Measurements from ENCODE around the gene CRIP1. TPM values are rescaled to one million over a fixed set of nuclear protein-coding genes. Genes with fewer than 3 reads are reported as not detected.

CRIP1 gene
- total and polyA plus RNA-seq, 2 donors (not counting 3 experiments of a cell fraction or from before 2014, with no cell fraction given), result 3.1 to 8.1 TPM

DNA sequence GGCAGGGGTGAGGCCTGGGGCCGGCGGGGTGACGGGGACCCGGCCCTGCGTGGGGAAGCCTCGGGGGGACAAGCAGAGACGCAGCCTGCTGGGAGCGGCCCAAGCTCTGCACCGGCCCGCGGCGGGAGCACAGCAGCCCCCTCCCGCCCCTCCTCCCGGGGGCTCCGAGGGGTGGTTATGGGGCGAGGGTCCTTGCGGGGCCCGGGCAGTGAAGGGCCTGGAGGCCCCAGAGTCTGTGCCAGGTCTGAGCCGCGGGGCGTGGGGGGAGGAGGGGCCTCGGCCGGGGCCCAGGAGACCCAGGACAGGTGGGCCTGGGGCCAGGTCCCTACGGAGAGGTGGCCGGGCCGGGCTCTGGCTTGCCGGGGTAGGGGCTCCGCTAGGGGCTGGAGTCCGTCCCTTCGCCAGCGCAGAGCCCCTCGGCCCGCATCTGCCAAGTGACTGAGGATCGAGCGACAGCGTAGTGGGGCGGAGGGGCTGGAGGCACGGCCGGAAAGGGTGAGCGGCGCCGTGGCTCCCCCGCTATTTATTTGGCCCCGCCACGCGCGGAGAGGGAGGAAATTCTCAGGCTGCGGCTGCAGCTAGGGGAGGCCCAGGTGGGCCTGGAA is 40.2 kb downstream of the CRIP1 start:
- Histone ChIP-seq H3K36me3 (ENCODE audit: control insufficient read depth in 2 of 2, extremely low read depth in 1 of 2, insufficient read depth in 2 of 2, low read length in 2 of 2) (no peaks in the 10 kb centered on the region), H3K9me1 (replicated peaks; ENCODE audit: control insufficient read depth, extremely low read depth, insufficient read depth, low read length) (no peaks in the 10 kb centered on the region), H2AFZ (ENCODE audit: low read depth, low read length) (peak overlapping the region; percentile 63), H3K27ac (ENCODE audit: insufficient read depth, low read depth, low read length) (no peak overlapping the region), H4K20me1 (replicated peaks; ENCODE audit: control insufficient read depth, extremely low read depth, insufficient read depth, low read length) (no peaks in the 10 kb centered on the region), H3K4me2 (ENCODE audit: insufficient read depth, low read length) (peak overlapping the region; percentile 61), H3K9ac (replicated peaks; ENCODE audit: extremely low read depth, insufficient read depth, low read length) (no peak overlapping the region), H3K4me3 (replicated peaks in 1 of 3; ENCODE audit: insufficient read depth in 1 of 3, low read depth in 1 of 3, low read length in 3 of 3) (peak overlapping the region; percentile 45 to 63 (median 55)), H3K79me2 (ENCODE audit: control insufficient read depth, insufficient read depth, low read length) (no peaks in the 10 kb centered on the region), H3K4me1 (ENCODE audit: control insufficient read depth, extremely low read depth, insufficient read depth, low read length) (peaks cover 17% of the 10 kb centered on the region), H3K27me3 (ENCODE audit: control insufficient read depth in 2 of 2, insufficient read depth in 2 of 2, low read length in 2 of 2) (peaks cover 6 to 7% of the 10 kb centered on the region in 2 experiments), H3K9me3 (replicated peaks; ENCODE audit: control insufficient read depth, insufficient read depth, low read length) (no peaks in the 10 kb centered on the region)
- no peak for FAIRE-seq
- ChIA-PET POLR2A (no interaction called here), CTCF (interaction anchor here (0.6 to 2.7 kb wide), 2 partner anchors 46 to 156 kb away, joined by 3 to 35 read pairs; no protein-coding TSS in a partner anchor)
- intact Hi-C loops (cut with micrococcal nuclease), result no loop called here
- DNase-seq (ENCODE audit: low read depth, low spot score), result no peak
- TF ChIP-seq JUN (IDR thresholded peaks at IDR 0.05; ENCODE audit: borderline replicate concordance, insufficient read depth, insufficient read length, low read depth), result no peak
- TF ChIP-seq MYC (IDR thresholded peaks at IDR 0.05; ENCODE audit: low read depth, low read length), result no peak
- TF ChIP-seq POLR2A (IDR thresholded peaks at IDR 0.05; ENCODE audit: low read depth, low read length), result no peak
- no peak for TF ChIP-seq EZH2 (IDR thresholded peaks at IDR 0.05; ENCODE audit: borderline replicate concordance, low read depth, low read length, severe bottlenecking)
- TF ChIP-seq POLR2AphosphoS5 (IDR thresholded peaks at IDR 0.05; ENCODE audit: insufficient read depth, low read depth, low read length), result no peak
- no peak for TF ChIP-seq GATA2 (IDR thresholded peaks at IDR 0.05; ENCODE audit: insufficient read depth, insufficient read length, low read depth, low read length)
- TF ChIP-seq, protein P1, sequence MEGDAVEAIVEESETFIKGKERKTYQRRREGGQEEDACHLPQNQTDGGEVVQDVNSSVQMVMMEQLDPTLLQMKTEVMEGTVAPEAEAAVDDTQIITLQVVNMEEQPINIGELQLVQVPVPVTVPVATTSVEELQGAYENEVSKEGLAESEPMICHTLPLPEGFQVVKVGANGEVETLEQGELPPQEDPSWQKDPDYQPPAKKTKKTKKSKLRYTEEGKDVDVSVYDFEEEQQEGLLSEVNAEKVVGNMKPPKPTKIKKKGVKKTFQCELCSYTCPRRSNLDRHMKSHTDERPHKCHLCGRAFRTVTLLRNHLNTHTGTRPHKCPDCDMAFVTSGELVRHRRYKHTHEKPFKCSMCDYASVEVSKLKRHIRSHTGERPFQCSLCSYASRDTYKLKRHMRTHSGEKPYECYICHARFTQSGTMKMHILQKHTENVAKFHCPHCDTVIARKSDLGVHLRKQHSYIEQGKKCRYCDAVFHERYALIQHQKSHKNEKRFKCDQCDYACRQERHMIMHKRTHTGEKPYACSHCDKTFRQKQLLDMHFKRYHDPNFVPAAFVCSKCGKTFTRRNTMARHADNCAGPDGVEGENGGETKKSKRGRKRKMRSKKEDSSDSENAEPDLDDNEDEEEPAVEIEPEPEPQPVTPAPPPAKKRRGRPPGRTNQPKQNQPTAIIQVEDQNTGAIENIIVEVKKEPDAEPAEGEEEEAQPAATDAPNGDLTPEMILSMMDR (IDR thresholded peaks at IDR 0.05; ENCODE audit: extremely low read depth in 1 of 2, insufficient read depth in 1 of 2, low read depth in 1 of 2, low read length in 2 of 2), result no peak
- TF ChIP-seq, protein P2, sequence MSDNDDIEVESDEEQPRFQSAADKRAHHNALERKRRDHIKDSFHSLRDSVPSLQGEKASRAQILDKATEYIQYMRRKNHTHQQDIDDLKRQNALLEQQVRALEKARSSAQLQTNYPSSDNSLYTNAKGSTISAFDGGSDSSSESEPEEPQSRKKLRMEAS (IDR thresholded peaks at IDR 0.05; ENCODE audit: insufficient read depth, insufficient read length), result no peak
- no peak for TF ChIP-seq FOS (IDR thresholded peaks at IDR 0.05; ENCODE audit: borderline replicate concordance, insufficient read depth, low read length)
- no TSS peak for BruUV-seq (replicated peaks)
- dilution Hi-C loops (cut with MboI; ENCODE audit: extremely low pct_ligation_motif_present, low sequenced_read_pairs), result no loop called here

All from endothelial cell of umbilical vein (primary cell).